ENCODE measurements around the gene KLHL7. TPM values are rescaled to one million over a fixed set of nuclear protein-coding genes. Genes with fewer than 3 reads are reported as not detected.

KLHL7 gene
- total RNA-seq, 2 experiments from 2014 or later = 14.3 to 19.6 TPM

DNA sequence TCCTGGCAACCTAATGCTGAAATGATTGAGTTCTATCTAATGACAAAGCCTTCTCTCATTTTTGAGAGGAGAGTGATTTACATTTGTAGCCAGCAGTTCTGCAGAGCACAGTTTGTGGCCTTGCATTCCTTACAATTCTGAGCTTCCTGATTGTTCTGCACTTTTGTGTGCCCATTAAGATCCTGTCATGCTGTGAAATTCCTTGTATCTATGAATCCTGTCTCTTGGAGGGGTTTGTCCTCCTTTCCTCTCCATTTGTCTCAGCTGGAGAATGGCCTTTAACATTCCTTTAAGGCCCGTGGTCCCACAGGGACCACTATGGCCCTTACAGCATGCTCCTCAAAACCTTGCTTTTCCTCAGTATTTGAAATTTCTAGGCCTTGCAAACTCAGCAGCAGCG lies 10.4 kb downstream of the KLHL7 start:
- Histone ChIP-seq H3K27me3 (ENCODE audit: control insufficient read depth in 1 of 2, insufficient read depth in 2 of 2, low read length in 2 of 2) (no peaks in the 10 kb centered on the region), H3K36me3 (ENCODE audit: insufficient read depth, low read length) (no peaks in the 10 kb centered on the region), H3K9me3 (ENCODE audit: control insufficient read depth in 1 of 2, insufficient read depth in 1 of 2, low read length in 2 of 2) (no peaks in the 10 kb centered on the region), H3K4me3 (ENCODE audit: low read length) (no peak overlapping the region), H3K4me1 (ENCODE audit: insufficient read depth, low read length) (no peaks in the 10 kb centered on the region), H3K27ac (ENCODE audit: low read depth in 1 of 2, low read length in 2 of 2) (no peak overlapping the region)
- Mint-ChIP-seq H3K27ac (no peak overlapping the region), H3K36me3 (ENCODE audit: low read depth) (peaks cover 20% of the 10 kb centered on the region), H3K9me3 (no peaks in the 10 kb centered on the region), H3K27me3 (no peaks in the 10 kb centered on the region), H3K4me3 (no peak overlapping the region), H3K4me1 (ENCODE audit: low read depth) (peaks cover 24% of the 10 kb centered on the region)
- CTCF ChIA-PET = no interaction called here
- TF ChIP-seq, protein P1, sequence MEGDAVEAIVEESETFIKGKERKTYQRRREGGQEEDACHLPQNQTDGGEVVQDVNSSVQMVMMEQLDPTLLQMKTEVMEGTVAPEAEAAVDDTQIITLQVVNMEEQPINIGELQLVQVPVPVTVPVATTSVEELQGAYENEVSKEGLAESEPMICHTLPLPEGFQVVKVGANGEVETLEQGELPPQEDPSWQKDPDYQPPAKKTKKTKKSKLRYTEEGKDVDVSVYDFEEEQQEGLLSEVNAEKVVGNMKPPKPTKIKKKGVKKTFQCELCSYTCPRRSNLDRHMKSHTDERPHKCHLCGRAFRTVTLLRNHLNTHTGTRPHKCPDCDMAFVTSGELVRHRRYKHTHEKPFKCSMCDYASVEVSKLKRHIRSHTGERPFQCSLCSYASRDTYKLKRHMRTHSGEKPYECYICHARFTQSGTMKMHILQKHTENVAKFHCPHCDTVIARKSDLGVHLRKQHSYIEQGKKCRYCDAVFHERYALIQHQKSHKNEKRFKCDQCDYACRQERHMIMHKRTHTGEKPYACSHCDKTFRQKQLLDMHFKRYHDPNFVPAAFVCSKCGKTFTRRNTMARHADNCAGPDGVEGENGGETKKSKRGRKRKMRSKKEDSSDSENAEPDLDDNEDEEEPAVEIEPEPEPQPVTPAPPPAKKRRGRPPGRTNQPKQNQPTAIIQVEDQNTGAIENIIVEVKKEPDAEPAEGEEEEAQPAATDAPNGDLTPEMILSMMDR (IDR thresholded peaks at IDR 0.05) = no peak
- intact Hi-C loops (cut with DNase I, micrococcal nuclease) = no loop called here
- POLR2A ChIA-PET = interaction anchor here (1.8 kb wide), 1 partner anchor 10 kb away, joined by 6 read pairs; no protein-coding TSS in a partner anchor
- DNase-seq (no peak), ATAC-seq (ENCODE audit: poor library complexity) (no peak)

DNA sequence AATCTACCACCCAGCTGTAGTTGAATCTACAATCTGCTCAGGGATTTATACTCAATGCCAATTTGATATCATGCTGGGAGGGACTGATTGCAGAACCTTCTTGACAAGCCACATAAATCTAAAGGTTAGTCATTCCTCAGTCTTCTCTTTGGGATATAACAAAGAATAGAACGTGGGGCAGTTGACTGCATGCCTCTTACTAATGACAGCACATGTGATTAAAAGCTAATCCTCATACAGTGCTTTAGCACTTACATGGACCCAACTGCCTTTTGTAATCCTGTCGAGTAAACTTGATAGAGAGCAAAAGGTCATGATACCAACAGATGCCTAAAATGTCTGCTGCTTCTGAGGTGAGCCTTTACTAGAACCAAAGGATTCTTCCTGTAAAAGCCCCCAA lies 12.3 kb downstream of the KLHL7 start:
- H3K27me3 Mint-ChIP-seq = no peaks in the 10 kb centered on the region
- Histone ChIP-seq H3K27me3 (ENCODE audit: control insufficient read depth in 1 of 2, insufficient read depth in 2 of 2, low read length in 2 of 2) (no peaks in the 10 kb centered on the region), H3K4me1 (ENCODE audit: insufficient read depth, low read length) (no peaks in the 10 kb centered on the region), H3K27ac (ENCODE audit: low read depth in 1 of 2, low read length in 2 of 2) (no peak overlapping the region), H3K36me3 (ENCODE audit: insufficient read depth, low read length) (no peaks in the 10 kb centered on the region), H3K4me3 (ENCODE audit: low read length) (no peak overlapping the region), H3K9me3 (ENCODE audit: control insufficient read depth in 1 of 2, insufficient read depth in 1 of 2, low read length in 2 of 2) (no peaks in the 10 kb centered on the region)
- no peak overlapping the region for H3K27ac Mint-ChIP-seq
- intact Hi-C loops (cut with DNase I, micrococcal nuclease) = no loop called here
- no peaks in the 10 kb centered on the region for H3K9me3 Mint-ChIP-seq
- no peak overlapping the region for H3K4me3 Mint-ChIP-seq
- H3K36me3 Mint-ChIP-seq (ENCODE audit: low read depth) = peaks cover 30% of the 10 kb centered on the region
- TF ChIP-seq, protein P1 (IDR thresholded peaks at IDR 0.05) = no peak
- ChIA-PET CTCF (no interaction called here), POLR2A (interaction anchor here (1.8 kb wide), 1 partner anchor 11 kb away, joined by 7 read pairs; no protein-coding TSS in a partner anchor)
- H3K4me1 Mint-ChIP-seq (ENCODE audit: low read depth) = peaks cover 14% of the 10 kb centered on the region
- ATAC-seq (ENCODE audit: poor library complexity) = no peak
- DNase-seq = no peak

DNA sequence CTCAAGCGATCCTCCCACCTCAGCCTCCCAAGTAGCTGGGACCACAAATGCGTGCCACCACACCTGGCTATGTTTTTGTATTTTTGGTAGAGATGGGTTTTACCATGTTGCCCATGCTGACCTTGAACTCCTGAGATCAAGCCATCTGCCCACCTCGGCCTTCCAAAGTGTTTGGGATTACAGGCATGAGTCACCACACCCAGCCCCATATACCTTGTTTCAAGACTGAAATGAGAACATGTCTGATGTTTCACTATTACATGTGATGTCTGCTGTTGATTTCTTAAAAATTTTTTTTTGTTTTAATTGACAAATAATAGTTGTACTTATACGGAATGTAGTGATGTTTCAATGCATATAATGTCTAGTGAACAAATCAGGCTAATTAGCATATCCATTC lies 14.5 kb downstream of the KLHL7 start:
- intact Hi-C loops (cut with DNase I, micrococcal nuclease) = loop anchor here in 1 of 2 experiments (10.0 kb wide), 1 partner anchor 545 kb away; no protein-coding TSS in a partner anchor
- Mint-ChIP-seq H3K4me3 (no peak overlapping the region), H3K4me1 (ENCODE audit: low read depth) (peaks cover 9% of the 10 kb centered on the region), H3K36me3 (ENCODE audit: low read depth) (peaks cover 40% of the 10 kb centered on the region), H3K27ac (no peak overlapping the region), H3K27me3 (no peaks in the 10 kb centered on the region), H3K9me3 (no peaks in the 10 kb centered on the region)
- Histone ChIP-seq H3K9me3 (ENCODE audit: control insufficient read depth in 1 of 2, insufficient read depth in 1 of 2, low read length in 2 of 2) (no peaks in the 10 kb centered on the region), H3K4me1 (ENCODE audit: insufficient read depth, low read length) (no peaks in the 10 kb centered on the region), H3K27me3 (ENCODE audit: control insufficient read depth in 1 of 2, insufficient read depth in 2 of 2, low read length in 2 of 2) (no peaks in the 10 kb centered on the region), H3K36me3 (ENCODE audit: insufficient read depth, low read length) (peaks cover 8% of the 10 kb centered on the region), H3K27ac (ENCODE audit: low read depth in 1 of 2, low read length in 2 of 2) (no peak overlapping the region), H3K4me3 (ENCODE audit: low read length) (no peak overlapping the region)
- ATAC-seq (ENCODE audit: poor library complexity) (no peak), DNase-seq (no peak)
- TF ChIP-seq, protein P1 (IDR thresholded peaks at IDR 0.05) = no peak
- CTCF ChIA-PET = interaction anchor here (1.2 kb wide), 1 partner anchor 15 kb away, joined by 3 read pairs; no protein-coding TSS in a partner anchor
- POLR2A ChIA-PET = no interaction called here

All from CD4-positive, alpha-beta T cell (primary cell).